GM12891 (cell line): ENCODE measurements around the gene NECTIN1.
A peak's percentile ranks its signal among the peaks of the same experiment; 100 is the strongest.

Experiments
- DNase-seq: peaks from one replicate; pipeline ENCODE4 v3.0.0; 2011; ENCODE audit warnings: low spot score; ENCODE audit not compliant: insufficient read length
- FAIRE-seq: peaks from 2 replicates; lab custom pipeline; 2011; peaks lifted over from hg19 to GRCh38; lab: Jason Lieb, UNC
- PAX5 ChIP-seq: IDR thresholded peaks from 2 replicates; pipeline ENCODE4 v1.6.1; 2011; ENCODE audit warnings: low read length, moderate library complexity, mild to moderate bottlenecking; ENCODE audit not compliant: insufficient read depth, severe bottlenecking
- POLR2A ChIP-seq: IDR thresholded peaks from 2 replicates; pipeline ENCODE4 v1.6.1; 2011; ENCODE audit warnings: low read depth, low read length, control low read depth
- POLR2AphosphoS5 ChIP-seq: IDR thresholded peaks from 2 replicates; pipeline ENCODE4 v1.6.1; 2011; ENCODE audit warnings: low read depth, low read length, control low read depth
- POU2F2 ChIP-seq: IDR thresholded peaks from 2 replicates; pipeline ENCODE4 v1.6.1; 2011; ENCODE audit warnings: low read depth, mild to moderate bottlenecking, control low read depth, low read length, moderate library complexity
- SPI1 ChIP-seq: IDR thresholded peaks from 2 replicates; pipeline ENCODE4 v1.6.1; 2011; ENCODE audit warnings: low read depth, low read length, control low read depth
- TAF1 ChIP-seq: IDR thresholded peaks from 2 replicates; pipeline ENCODE4 v1.6.1; 2011; ENCODE audit warnings: low read depth, low read length, control low read depth

NECTIN1 gene

GRCh38 chr11:119686177-119686882 is 42.7 kb downstream of the NECTIN1 start:
- FAIRE-seq: no peak
- DNase-seq: no peak
- TF ChIP-seq SPI1 (no peak), POU2F2 (no peak), PAX5 (no peak)

DNA sequence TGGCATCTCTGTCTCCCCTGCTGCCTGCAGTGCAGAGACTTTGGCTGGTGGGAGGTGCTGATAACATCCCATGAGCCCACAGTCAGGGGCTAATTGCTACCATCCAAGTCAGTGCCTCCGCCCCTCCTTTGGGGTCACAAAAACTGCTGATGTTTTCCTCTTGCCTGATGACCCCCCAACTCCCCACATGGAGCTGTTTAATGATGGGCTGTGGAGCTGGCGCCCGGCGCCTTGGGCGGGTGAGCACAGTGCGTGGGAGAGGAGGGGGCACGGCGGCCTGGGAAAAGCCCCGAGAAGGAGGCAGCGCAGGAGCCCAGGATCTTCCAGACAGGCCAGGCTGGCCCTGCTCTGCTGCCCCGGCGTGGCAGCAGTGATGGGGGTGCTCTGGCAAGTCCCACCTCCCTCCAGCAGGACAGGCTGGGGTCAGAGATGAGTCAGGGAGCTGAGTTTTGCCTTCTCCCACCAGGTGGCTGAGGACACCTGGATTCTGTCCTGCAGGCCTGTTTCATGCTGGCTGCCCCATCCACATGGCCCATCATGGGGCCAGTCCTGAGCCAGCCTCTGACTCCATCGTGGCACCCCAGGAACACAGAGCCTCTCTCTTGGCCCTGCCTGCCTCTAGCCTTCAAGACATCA is 43.8 kb downstream of the NECTIN1 start:
- TF ChIP-seq POLR2AphosphoS5 (no peak), TAF1 (no peak), POU2F2 (no peak), PAX5 (no peak), SPI1 (no peak), POLR2A (no peak)
- DNase-seq (no peak), FAIRE-seq (no peak)

GRCh38 chr11:119684361-119685110 is 44.5 kb downstream of the NECTIN1 start:
- FAIRE-seq (no peak), DNase-seq (no peak)
- no peak for TF ChIP-seq SPI1
- TF ChIP-seq POU2F2: no peak
- no peak for TF ChIP-seq POLR2AphosphoS5
- TF ChIP-seq POLR2A: no peak
- no peak for TF ChIP-seq PAX5
- TF ChIP-seq TAF1: no peak

DNA sequence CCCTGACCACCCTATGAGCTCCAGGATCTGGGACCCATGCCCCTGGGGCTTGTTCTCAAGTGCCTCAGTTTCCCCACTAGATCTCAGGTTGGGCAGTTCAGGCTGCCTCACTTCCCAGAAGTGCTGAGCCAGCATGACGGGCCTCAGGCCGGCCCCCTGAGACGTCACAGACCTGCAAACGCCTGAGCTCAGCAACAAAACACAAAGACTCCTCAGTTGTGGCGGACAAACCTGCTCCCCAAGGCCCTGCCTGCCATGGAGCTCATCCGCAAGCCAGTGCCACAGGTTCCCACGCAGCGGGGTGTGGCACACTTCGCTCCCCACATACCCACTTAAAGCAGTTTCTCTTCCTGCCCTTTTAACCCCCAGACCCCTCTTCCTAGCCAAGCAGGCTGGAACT is 45.2 kb downstream of the NECTIN1 start:
- FAIRE-seq: no peak
- TF ChIP-seq PAX5 (no peak), POLR2A (no peak), SPI1 (no peak), POLR2AphosphoS5 (no peak), TAF1 (no peak), POU2F2 (no peak)
- no peak for DNase-seq

DNA sequence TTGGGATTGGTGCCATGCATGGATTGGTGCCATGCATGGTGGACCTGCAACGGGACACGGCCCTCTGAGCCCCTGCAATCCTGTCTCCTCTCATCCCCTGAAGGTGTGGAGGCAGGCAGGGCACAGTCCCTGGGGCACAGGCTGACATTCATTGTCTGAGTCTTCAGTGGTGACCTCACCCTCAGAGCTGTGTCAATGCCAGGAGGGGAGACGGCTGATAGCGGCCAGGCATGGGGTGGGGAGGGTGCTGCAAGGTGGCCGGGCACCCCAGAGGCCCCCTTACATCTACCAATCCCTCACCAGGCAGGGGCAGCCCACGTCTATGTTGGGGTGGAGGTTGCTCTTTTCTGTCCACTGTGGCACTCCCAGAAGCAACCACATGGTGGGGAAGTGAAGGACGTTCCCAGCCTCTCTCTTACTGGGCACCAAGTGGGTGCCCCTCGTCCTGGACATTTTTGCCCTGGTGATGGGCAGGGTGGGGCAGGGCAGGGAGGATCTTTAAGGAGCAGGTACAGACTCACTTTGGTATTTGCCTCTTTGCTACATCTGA is 47.6 kb downstream of the NECTIN1 start:
- TF ChIP-seq PAX5: no peak
- TF ChIP-seq POU2F2: no peak
- no peak for TF ChIP-seq SPI1
- no peak for TF ChIP-seq TAF1
- no peak for TF ChIP-seq POLR2A
- TF ChIP-seq POLR2AphosphoS5: no peak
- DNase-seq (no peak), FAIRE-seq (peak; percentile 31)

DNA sequence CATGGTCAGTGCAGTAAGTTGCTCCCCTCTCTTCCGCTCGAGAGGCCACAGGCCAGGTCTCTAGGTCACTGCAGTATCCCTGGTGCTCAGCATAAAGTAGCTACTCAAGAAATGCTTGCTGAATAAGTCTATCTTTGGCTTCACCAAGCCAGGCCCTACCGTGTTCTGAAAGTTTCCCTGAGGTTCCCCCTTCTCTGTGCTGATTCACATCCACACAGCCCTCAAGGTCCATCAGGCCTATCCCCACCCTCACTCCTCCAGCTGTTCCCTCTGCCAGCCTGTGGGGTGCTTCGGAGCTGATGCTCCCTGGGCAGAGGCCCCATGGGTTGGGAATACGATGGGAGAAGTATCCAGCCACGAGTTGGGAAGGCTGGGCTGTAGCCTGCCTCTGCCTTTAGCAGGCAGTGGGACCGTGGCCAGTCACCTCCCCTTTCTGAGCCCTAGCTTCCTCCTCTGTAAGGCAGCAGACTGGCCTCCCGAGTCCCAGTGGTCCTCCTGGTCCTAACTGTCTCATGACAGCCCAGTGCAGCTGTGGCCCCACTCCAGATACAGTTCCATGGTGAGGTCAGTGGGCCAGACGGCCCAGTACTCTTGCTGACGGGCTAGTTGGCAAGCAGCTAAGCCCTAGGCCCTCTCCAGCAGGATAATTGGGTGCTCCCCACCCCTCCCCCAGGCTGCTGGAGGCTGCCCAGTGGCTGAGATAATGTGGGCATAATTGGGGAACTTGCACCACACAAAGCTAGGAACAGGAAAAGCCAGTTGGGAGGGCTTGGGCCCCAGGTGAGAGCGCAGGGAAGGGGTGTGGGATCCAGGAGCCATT is 48.2 kb downstream of the NECTIN1 start:
- DNase-seq (no peak), FAIRE-seq (no peak)
- no peak for TF ChIP-seq POLR2A
- TF ChIP-seq TAF1: no peak
- TF ChIP-seq SPI1: no peak
- no peak for TF ChIP-seq POU2F2
- no peak for TF ChIP-seq POLR2AphosphoS5
- no peak for TF ChIP-seq PAX5

DNA sequence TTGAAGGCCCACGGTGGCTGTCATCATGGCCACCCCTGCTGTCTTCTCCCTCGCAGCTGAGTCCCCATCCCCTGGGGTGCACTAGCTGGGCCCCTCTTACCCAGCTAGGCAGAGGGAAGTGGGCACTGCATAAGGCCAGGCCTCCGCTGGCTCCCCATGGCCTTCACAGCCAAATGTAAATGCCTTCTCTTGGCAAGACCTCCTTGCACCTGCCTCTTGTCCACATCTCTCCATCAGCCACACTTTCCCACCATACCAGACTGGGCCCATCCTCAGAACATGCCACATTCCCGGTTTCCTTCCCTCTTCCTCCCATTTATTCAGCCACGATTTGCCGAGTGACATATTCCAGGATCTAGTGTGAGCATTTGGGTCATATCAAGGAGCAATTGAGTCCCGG is 49.7 kb downstream of the NECTIN1 start:
- no peak for DNase-seq
- no peak for FAIRE-seq
- TF ChIP-seq POLR2AphosphoS5: no peak
- no peak for TF ChIP-seq POU2F2
- TF ChIP-seq SPI1: no peak
- no peak for TF ChIP-seq PAX5
- no peak for TF ChIP-seq POLR2A
- TF ChIP-seq TAF1: no peak

DNA sequence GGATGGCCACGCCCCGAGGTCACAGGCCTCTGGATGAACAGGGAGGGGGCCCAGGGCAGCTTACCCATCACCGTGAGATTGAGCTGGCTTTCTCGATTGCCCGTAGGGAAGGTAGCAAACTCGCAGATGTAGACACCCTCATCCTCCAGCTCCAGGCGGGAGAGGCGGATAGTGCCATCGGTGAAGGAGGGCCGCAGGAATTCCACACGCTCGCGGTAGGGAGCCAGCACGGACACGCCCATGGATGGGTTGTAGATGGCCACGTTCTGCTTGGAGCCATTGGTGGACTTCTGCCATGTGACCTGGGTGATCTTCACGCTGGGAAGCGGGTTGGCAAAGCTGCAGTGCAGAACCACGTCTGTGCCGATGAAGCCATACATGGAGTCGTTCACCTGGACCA is 50.6 kb downstream of the NECTIN1 start:
- no peak for FAIRE-seq
- DNase-seq: no peak
- TF ChIP-seq TAF1: no peak
- TF ChIP-seq POLR2A: no peak
- TF ChIP-seq POU2F2: no peak
- no peak for TF ChIP-seq PAX5
- TF ChIP-seq POLR2AphosphoS5: no peak
- TF ChIP-seq SPI1: no peak

DNA sequence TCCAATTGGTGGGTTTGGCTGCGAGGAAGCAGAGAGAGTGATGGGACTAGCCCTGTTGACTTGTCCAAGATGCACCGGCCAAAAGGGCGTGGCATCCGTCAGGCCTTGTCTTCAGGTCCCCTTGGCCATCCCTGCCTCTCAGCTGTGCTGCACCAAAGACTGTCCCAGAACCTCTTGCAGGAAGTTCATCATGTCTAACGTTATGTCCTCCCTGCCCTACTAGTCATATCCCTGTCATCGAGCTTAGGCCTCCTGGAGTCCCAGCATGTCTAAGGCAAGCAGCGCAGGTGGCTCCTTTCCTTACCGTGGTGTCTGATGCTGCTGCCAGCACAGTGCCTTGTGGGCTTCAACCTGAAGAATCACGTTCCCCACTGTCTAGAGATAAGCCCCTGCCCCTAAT is 51.2 kb downstream of the NECTIN1 start:
- TF ChIP-seq POLR2A (no peak), POLR2AphosphoS5 (no peak), PAX5 (no peak), TAF1 (no peak), SPI1 (no peak), POU2F2 (no peak)
- FAIRE-seq (no peak), DNase-seq (no peak)
